ENCODE measurements around the gene B4GALT5. TPM values are rescaled to one million over a fixed set of nuclear protein-coding genes. Genes with fewer than 3 reads are reported as not detected.

Gene B4GALT5
- polyA plus RNA-seq, 1 experiment: 32.5 TPM

- Histone ChIP-seq H3K27ac (ENCODE audit: low read depth, low read length) (no peak overlapping the region), H3K4me3 (ENCODE audit: low read depth, low read length) (no peak overlapping the region), H3K9me3 (ENCODE audit: control insufficient read depth, insufficient read depth, low read length) (no peaks in the 10 kb centered on the region), H3K27me3 (ENCODE audit: control insufficient read depth, insufficient read depth, low read length) (no peaks in the 10 kb centered on the region)
- no peak for TF ChIP-seq CTCF (IDR thresholded peaks at IDR 0.05; ENCODE audit: low read depth, low read length)
- DNase-seq (ENCODE audit: low read depth, low spot score): no peak
- POLR2A ChIA-PET: interaction anchor here (0.7 kb wide), 1 partner anchor 108 kb away, joined by 6 read pairs; no protein-coding TSS in a partner anchor
- CTCF ChIA-PET: interaction anchor here (0.8 kb wide), 1 partner anchor 149 kb away, joined by 3 read pairs; no protein-coding TSS in a partner anchor
Measured at GRCh38 chr20:49697071-49697470, 16.6 kb downstream of the B4GALT5 start.

DNA sequence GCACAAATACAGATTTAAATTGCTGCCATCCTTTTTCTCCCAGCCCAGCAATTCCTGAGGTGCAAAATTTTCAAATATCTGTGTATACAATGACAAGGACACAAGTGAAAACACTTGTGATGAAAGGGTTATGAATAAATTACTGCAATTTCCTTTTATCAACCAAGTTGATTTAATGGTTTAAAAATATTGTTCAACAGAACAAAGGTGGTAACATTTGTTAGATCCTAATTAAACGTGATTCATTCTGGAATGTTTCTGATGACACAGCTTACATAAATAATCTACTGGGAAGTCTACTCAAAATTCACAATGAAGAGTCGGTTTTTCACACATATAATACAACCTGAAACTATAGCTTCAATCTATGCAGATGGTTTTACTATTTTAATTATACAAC is 17.1 kb downstream of the B4GALT5 start:
- POLR2A ChIA-PET: no interaction called here
- Histone ChIP-seq H3K9me3 (ENCODE audit: control insufficient read depth, insufficient read depth, low read length) (no peaks in the 10 kb centered on the region), H3K27ac (ENCODE audit: low read depth, low read length) (no peak overlapping the region), H3K4me3 (ENCODE audit: low read depth, low read length) (no peak overlapping the region), H3K27me3 (ENCODE audit: control insufficient read depth, insufficient read depth, low read length) (no peaks in the 10 kb centered on the region)
- TF ChIP-seq CTCF (IDR thresholded peaks at IDR 0.05; ENCODE audit: low read depth, low read length): no peak
- CTCF ChIA-PET: interaction anchor here (0.8 kb wide), 1 partner anchor 150 kb away, joined by 3 read pairs; no protein-coding TSS in a partner anchor
- no peak for DNase-seq (ENCODE audit: low read depth, low spot score)

DNA sequence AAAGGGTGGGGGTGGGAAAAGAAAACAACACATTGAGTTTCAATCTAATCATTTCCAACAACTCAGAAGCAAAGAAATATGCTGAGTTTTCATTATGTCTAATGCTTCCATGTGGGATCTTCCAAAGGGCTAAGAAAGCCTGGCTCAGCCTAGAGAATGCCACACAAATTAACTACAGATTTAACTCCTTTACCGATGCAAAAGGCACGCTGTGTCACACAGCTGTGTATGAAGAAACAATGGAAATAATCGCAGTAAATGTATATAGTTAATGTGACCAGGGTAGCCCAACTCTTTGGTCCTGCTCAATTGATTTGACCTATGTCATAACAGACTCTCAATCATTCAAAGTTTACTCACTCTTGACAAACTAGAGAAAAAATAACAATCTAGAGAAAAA is 17.8 kb downstream of the B4GALT5 start:
- DNase-seq (ENCODE audit: low read depth, low spot score): no peak
- H3K27me3 ChIP-seq (ENCODE audit: control insufficient read depth, insufficient read depth, low read length): no peaks in the 10 kb centered on the region
- no peak overlapping the region for H3K27ac ChIP-seq (ENCODE audit: low read depth, low read length)
- ChIA-PET POLR2A (no interaction called here), CTCF (interaction anchor here (0.6 to 0.7 kb wide), 3 partner anchors 18 to 151 kb away, joined by 3 to 5 read pairs (median 3); no protein-coding TSS in a partner anchor)
- TF ChIP-seq CTCF (IDR thresholded peaks at IDR 0.05; ENCODE audit: low read depth, low read length): no peak
- no peaks in the 10 kb centered on the region for H3K9me3 ChIP-seq (ENCODE audit: control insufficient read depth, insufficient read depth, low read length)
- no peak overlapping the region for H3K4me3 ChIP-seq (ENCODE audit: low read depth, low read length)

- no peak for TF ChIP-seq CTCF (IDR thresholded peaks at IDR 0.05; ENCODE audit: low read depth, low read length)
- Histone ChIP-seq H3K27ac (ENCODE audit: low read depth, low read length) (no peak overlapping the region), H3K9me3 (ENCODE audit: control insufficient read depth, insufficient read depth, low read length) (no peaks in the 10 kb centered on the region), H3K4me3 (ENCODE audit: low read depth, low read length) (no peak overlapping the region), H3K27me3 (ENCODE audit: control insufficient read depth, insufficient read depth, low read length) (no peaks in the 10 kb centered on the region)
- POLR2A ChIA-PET: no interaction called here
- CTCF ChIA-PET: interaction anchor here (0.6 to 1.0 kb wide), 2 partner anchors 9 to 17 kb away, joined by 3 read pairs; no protein-coding TSS in a partner anchor
- no peak for DNase-seq (ENCODE audit: low read depth, low spot score)
Measured at GRCh38 chr20:49694450-49695071, 19.1 kb downstream of the B4GALT5 start.

GRCh38 chr20:49693435-49694171 is 20.1 kb downstream of the B4GALT5 start:
- Histone ChIP-seq H3K27me3 (ENCODE audit: control insufficient read depth, insufficient read depth, low read length) (no peaks in the 10 kb centered on the region), H3K9me3 (ENCODE audit: control insufficient read depth, insufficient read depth, low read length) (no peaks in the 10 kb centered on the region), H3K27ac (ENCODE audit: low read depth, low read length) (no peak overlapping the region), H3K4me3 (ENCODE audit: low read depth, low read length) (no peak overlapping the region)
- no peak for DNase-seq (ENCODE audit: low read depth, low spot score)
- ChIA-PET CTCF (interaction anchor here (0.7 to 1.2 kb wide), 4 partner anchors 8 to 153 kb away, joined by 3 to 4 read pairs (median 4); no protein-coding TSS in a partner anchor), POLR2A (no interaction called here)
- TF ChIP-seq CTCF (IDR thresholded peaks at IDR 0.05; ENCODE audit: low read depth, low read length): no peak
